GM12878 (cell line): ENCODE data around the gene GRK6. TPM values are rescaled to one million over a fixed set of nuclear protein-coding genes. Genes with fewer than 3 reads are reported as not detected.

Experiments used
- ATAC-seq: fragments of 200-7000 bp; cut with Tn5 transposase; 3 replicates; pipeline ENCODE4 v1.9.1; 2020; ENCODE audit warnings: mild to moderate bottlenecking, moderate library complexity
- BruUV-seq: library from RNA; stranded (reverse); fragments of 400-500 nt; replicated peaks from 2 replicates; lab custom pipeline; 2021; lab: Mats Ljungman, UMichigan
- CTCF ChIA-PET: fragments of 300-600 bp; sonication (Branson Sonifier 250); formaldehyde crosslinking; extraction: SDS; loops from one replicate; lab custom pipeline; 2021; ENCODE audit warnings: inconsistent platforms; lab: Yijun Ruan, JAX
- POLR2A ChIA-PET: fragments of 350-600 bp; formaldehyde crosslinking; extraction: SDS; loops from one replicate; lab custom pipeline; 2021; ENCODE audit warnings: inconsistent platforms; lab: Charles Lee
- RAD21 ChIA-PET: fragments of 300-600 bp; sonication (Branson Sonifier 250); formaldehyde crosslinking; loops from one replicate; lab custom pipeline; 2023; ENCODE audit warnings: antibody characterized with exemption; ENCODE audit not compliant: unreplicated experiment; lab: Charles Lee
- SMC1A ChIA-PET: fragments of 300-600 bp; sonication (Branson Sonifier 250); formaldehyde crosslinking; loops from one replicate; lab custom pipeline; 2023; ENCODE audit not compliant: unreplicated experiment, uncharacterized antibody; lab: Charles Lee
- DNase-seq: peaks from one replicate; pipeline ENCODE4 v3.0.0-alpha.2; 2011; ENCODE audit warnings: low read depth, low spot score
- FAIRE-seq: peaks from 3 replicates; lab custom pipeline; 2011; peaks lifted over from hg19 to GRCh38; lab: Jason Lieb, UNC
- H2AFZ ChIP-seq: 2 replicates; pipeline ENCODE4 v1.6.0; 2011; ENCODE audit warnings: low read depth, low read length, control low read depth; ENCODE audit not compliant: control insufficient read depth
- H3K27ac ChIP-seq: 2 replicates; pipeline ENCODE4 v1.5.1; 2011; ENCODE audit warnings: control low read depth; ENCODE audit not compliant: control insufficient read depth, insufficient read depth
- H3K27me3 ChIP-seq, 2 experiments: replicated peaks in 1 of 2; 2 replicates each; pipeline versions ENCODE4 v1.6.0 to v1.6.1; 2011; ENCODE audit warnings: low read length in 1 of 2; ENCODE audit not compliant: control insufficient read depth in 2 of 2, insufficient read depth in 2 of 2
- H3K36me3 ChIP-seq, 2 experiments: 2 replicates each; pipeline ENCODE4 v1.5.1; 2011; ENCODE audit warnings: low read length in 1 of 2; ENCODE audit not compliant: control insufficient read depth in 2 of 2, insufficient read depth in 2 of 2
- H3K4me1 ChIP-seq: 2 replicates; pipeline ENCODE4 v1.6.1; 2011; ENCODE audit warnings: mild to moderate bottlenecking, low read length, moderate library complexity, mixed read lengths; ENCODE audit not compliant: control insufficient read depth, insufficient read depth
- H3K4me2 ChIP-seq: 2 replicates; pipeline ENCODE4 v1.6.0; 2011; ENCODE audit warnings: control low read depth; ENCODE audit not compliant: control insufficient read depth, insufficient read depth
- H3K4me3 ChIP-seq: fragments of 200-600 bp; sonication (generic); 2 replicates; pipeline ENCODE4 v1.5.1; 2016
- H3K79me2 ChIP-seq: 2 replicates; pipeline ENCODE4 v1.6.0; 2011; ENCODE audit warnings: low read length; ENCODE audit not compliant: control insufficient read depth, insufficient read depth
- H3K9ac ChIP-seq: 2 replicates; pipeline ENCODE4 v1.8.0; 2011; ENCODE audit warnings: low read length, control low read depth, mixed read lengths; ENCODE audit not compliant: control insufficient read depth, insufficient read depth
- H3K9me3 ChIP-seq: replicated peaks from 3 replicates; pipeline ENCODE4 v1.5.1; 2011; ENCODE audit warnings: mild to moderate bottlenecking, low read length; ENCODE audit not compliant: control insufficient read depth, insufficient read depth
- H4K20me1 ChIP-seq: 2 replicates; pipeline ENCODE4 v1.6.0; 2011; ENCODE audit not compliant: control insufficient read depth, insufficient read depth
- BCL3 ChIP-seq: IDR thresholded peaks from 2 replicates; pipeline ENCODE4 v1.6.1; 2011; ENCODE audit warnings: borderline replicate concordance, low read depth, mild to moderate bottlenecking, moderate library complexity, low read length; ENCODE audit not compliant: insufficient read depth, poor library complexity, severe bottlenecking
- E2F4 ChIP-seq: IDR thresholded peaks from 2 replicates; pipeline ENCODE4 v1.6.1; 2012; ENCODE audit warnings: low read depth, low read length, improper control_type of control experiment
- FOS ChIP-seq: IDR thresholded peaks from 3 replicates; pipeline ENCODE4 v1.6.1; 2011; ENCODE audit warnings: borderline replicate concordance; ENCODE audit not compliant: insufficient read length; ENCODE audit errors: extremely low read depth
- HDGF ChIP-seq: fragments of 450-650 bp; IDR thresholded peaks from 2 replicates; pipeline ENCODE4 v1.6.1; 2016; ENCODE audit warnings: antibody characterized with exemption
- PAX8 ChIP-seq: fragments of 450-650 bp; IDR thresholded peaks from 2 replicates; pipeline ENCODE4 v1.6.1; 2017; ENCODE audit warnings: mild to moderate bottlenecking, moderate library complexity
- PKNOX1 ChIP-seq: fragments of 450-650 bp; IDR thresholded peaks from 2 replicates; pipeline ENCODE4 v1.6.1; 2016; ENCODE audit warnings: mild to moderate bottlenecking
- RBBP5 ChIP-seq: fragments of 200-600 bp; sonication (generic); conservative IDR thresholded peaks from 2 replicates; pipeline ENCODE4 v1.6.1; 2016
- SIN3A ChIP-seq: IDR thresholded peaks from 2 replicates; pipeline ENCODE4 v1.6.1; 2012; ENCODE audit warnings: low read depth, low read length, improper control_type of control experiment
- SKIL ChIP-seq: fragments of 450-650 bp; IDR thresholded peaks from 2 replicates; pipeline ENCODE4 v1.6.1; 2017; ENCODE audit warnings: mild to moderate bottlenecking, low read depth, inconsistent platforms; ENCODE audit not compliant: poor library complexity, severe bottlenecking
- YBX1 ChIP-seq: fragments of 450-650 bp; IDR thresholded peaks from 2 replicates; pipeline ENCODE4 v1.6.1; 2016; ENCODE audit warnings: antibody characterized with exemption
- WGBS: methylation state at CpG from one replicate; pipeline ENCODE4 v1.1.6; 2016; ENCODE audit warnings: low lambda C conversion rate; ENCODE audit not compliant: insufficient replicate concordance, insufficient coverage; ENCODE audit errors: missing lambda C conversion rate; 5-methylcytosine and 5-hydroxymethylcytosine counted together
- in situ Hi-C: fragments of 300-500 bp; cut with MboI; formaldehyde crosslinking; loops from 9 replicates; pipeline ENCODE4 v1.14.3; 2018; ENCODE audit warnings: mixed read lengths
- intact Hi-C: fragments of 100-400 bp; cut with micrococcal nuclease; formaldehyde crosslinking; loops from one replicate; pipeline ENCODE4 v1.14.2; 2022; ENCODE audit not compliant: unreplicated experiment
- polyA plus RNA-seq, 11 experiments: library from polyadenylated mRNA; depleted of rRNA in 4 of 11; unstranded in 6 of 11; stranded (reverse) in 5 of 11; fragments of >200 nt; fragmentation: Nextera tagmentation in 4 of 11; fragmentation: Illumina TruSeq in 1 of 11; extraction: Ambion mirVana in 4 of 11; extraction: Trizol in 1 of 11; gene quantifications; 1 replicate in 1 of 11; 2 replicates in 10 of 11; pipeline versions ENCODE4 v1.2.1 to v1.2.3, GENCODE V29; 2011 to 2016; ENCODE audit warnings: inconsistent platforms in 2 of 11, missing spikeins in 2 of 11, low read depth in 1 of 11
- total RNA-seq, 4 experiments: library from RNA; depleted of rRNA in 3 of 4; stranded (reverse); fragments of >200 nt in 3 of 4; fragmentation: Illumina TruSeq in 1 of 4; extraction: Trizol in 1 of 4; gene quantifications; 2 replicates each; pipeline versions ENCODE4 v1.2.1 to v1.2.3, GENCODE V29; 2013 to 2021
- TF ChIP-seq, protein P1 (sequence below): IDR thresholded peaks from 2 replicates; pipeline ENCODE4 v1.6.1; 2011; ENCODE audit warnings: low read depth, mild to moderate bottlenecking, low read length, moderate library complexity, borderline replicate concordance; ENCODE audit errors: extremely low read depth

Gene GRK6
- total and polyA plus RNA-seq, 10 of the 15 experiments (the other 5 are each of a cell fraction or from before 2014, with no cell fraction given) = 0.79 to 124 (median 41.6) TPM

- TF ChIP-seq BCL3 (no peak), FOS (no peak)
Measured at GRCh38 chr5:177403792-177404640, 22.5 kb upstream of the GRK6 start (continued).

DNA sequence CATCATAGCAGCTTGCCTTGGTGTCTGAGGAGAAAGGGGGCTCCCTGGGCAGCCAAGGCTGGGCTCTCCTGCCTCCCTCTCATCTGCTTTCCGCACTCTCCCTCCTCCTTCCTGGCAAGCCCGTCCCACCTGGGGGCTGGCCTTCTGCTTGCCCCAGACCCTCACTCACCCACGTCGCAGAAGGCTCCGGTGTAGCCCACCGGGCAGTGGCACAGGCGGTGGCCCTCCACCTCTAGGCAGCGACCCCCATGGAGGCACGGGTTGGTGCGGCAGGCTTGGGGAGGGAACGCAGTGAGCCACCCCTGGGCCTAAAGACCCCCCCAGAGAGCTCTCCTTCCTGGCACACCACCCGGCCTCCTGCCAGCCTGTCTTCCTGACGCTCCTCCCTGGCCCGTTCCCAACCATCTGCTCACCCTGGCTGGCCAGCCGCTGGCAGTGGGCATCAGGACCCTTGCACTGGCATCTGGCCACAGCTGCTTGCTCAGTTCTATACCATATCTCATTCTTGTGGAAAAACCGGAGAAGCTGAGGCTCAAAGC is 21.8 kb upstream of the GRK6 start:
- Histone ChIP-seq H3K4me3 (peak overlapping the region; percentile 79; the same call in 1 of the 2 replicates), H3K27ac (peak overlapping the region; percentile 35; the same call in 1 of the 2 replicates), H4K20me1 (no peaks in the 10 kb centered on the region), H3K4me2 (peak overlapping the region; percentile 87), H2AFZ (peak overlapping the region; percentile 88), H3K4me1 (peaks cover 28% of the 10 kb centered on the region), H3K9me3 (no peaks in the 10 kb centered on the region), H3K36me3 (no peaks in the 10 kb centered on the region), H3K79me2 (no peaks in the 10 kb centered on the region), H3K27me3 (no peaks in the 10 kb centered on the region; a peak in 1 of 4 replicates), H3K9ac (peak overlapping the region; percentile 49)
- 56% methylated on average over 13 of the region's 16 CpGs for WGBS
- DNase-seq (no peak), FAIRE-seq (no peak), ATAC-seq (no peak)
- ChIA-PET POLR2A (interaction anchor here (1.0 to 11.0 kb wide), 15 partner anchors 8 to 97 kb away, joined by 3 to 174 read pairs (median 6); partner anchors contain the start of genes GRK6, PDLIM7 and PRR7), CTCF (interaction anchor here (0.7 to 8.3 kb wide), 28 partner anchors 10 to 106 kb away, joined by 3 to 391 read pairs (median 8); partner anchors contain the start of genes GRK6, PDLIM7, PRR7 and RGS14), SMC1A (interaction anchor here (0.7 to 7.4 kb wide), 16 partner anchors 9 to 106 kb away, joined by 3 to 105 read pairs (median 8); partner anchors contain the start of genes GRK6, PDLIM7 and PRR7), RAD21 (interaction anchor here (0.7 to 6.5 kb wide), 21 partner anchors 8 to 106 kb away, joined by 3 to 291 read pairs (median 8); partner anchors contain the start of genes GRK6, PDLIM7, PRR7 and RGS14)
- intact Hi-C loops = loop anchor here (1.0 kb wide), 1 partner anchor 50 kb away; no protein-coding TSS in a partner anchor
- TF ChIP-seq, protein P1, sequence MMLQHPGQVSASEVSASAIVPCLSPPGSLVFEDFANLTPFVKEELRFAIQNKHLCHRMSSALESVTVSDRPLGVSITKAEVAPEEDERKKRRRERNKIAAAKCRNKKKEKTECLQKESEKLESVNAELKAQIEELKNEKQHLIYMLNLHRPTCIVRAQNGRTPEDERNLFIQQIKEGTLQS = no peak
- TF ChIP-seq YBX1 (no peak), SKIL (no peak), HDGF (peak; percentile 82), SIN3A (no peak), RBBP5 (no peak), PAX8 (no peak), PKNOX1 (peak; percentile 8; the same call in 1 of the 2 replicates), E2F4 (no peak)
- in situ Hi-C loops = no loop called here
- no TSS peak for BruUV-seq
